Measurements from ENCODE around the gene LMO7.

LMO7 gene

GRCh38 chr13:75661443-75661842, 25.3 kb downstream of the LMO7 start:
- Histone ChIP-seq H3K9ac (ENCODE audit: low read length) (no peak overlapping the region), H3K36me3 (ENCODE audit: insufficient read depth, low read length) (peaks cover 11% of the 10 kb centered on the region; the same call in 1 of the 2 replicates), H3K4me2 (ENCODE audit: low read length) (peak overlapping the region; percentile 17; the same call in 1 of the 2 replicates), H3F3A (ENCODE audit: insufficient read depth, low read length) (no peaks in the 10 kb centered on the region), H3K4me1 (ENCODE audit: insufficient read depth, low read length, severe bottlenecking) (peaks cover 28% of the 10 kb centered on the region), H3K9me3 (ENCODE audit: low read length) (no peaks in the 10 kb centered on the region), H4K20me1 (ENCODE audit: insufficient read depth, low read length) (no peaks in the 10 kb centered on the region), H3K79me2 (ENCODE audit: insufficient read depth, low read length) (peaks cover 21% of the 10 kb centered on the region), H3K27ac (ENCODE audit: low read depth, low read length, poor library complexity, severe bottlenecking) (no peak overlapping the region), H2AFZ (ENCODE audit: low read length) (no peak overlapping the region), H3K27me3 (ENCODE audit: insufficient read depth, low read length) (no peaks in the 10 kb centered on the region), H3K4me3 (ENCODE audit: low read depth, low read length, poor library complexity, severe bottlenecking) (no peak overlapping the region), H3K9me2 (ENCODE audit: low read depth, low read length) (no peaks in the 10 kb centered on the region)
- TF ChIP-seq CTCF (IDR thresholded peaks at IDR 0.05; ENCODE audit: low read length) (no peak), EZH2 (IDR thresholded peaks at IDR 0.05; ENCODE audit: borderline replicate concordance, low read length) (no peak)

- Histone ChIP-seq H3K4me2 (ENCODE audit: low read length) (no peak overlapping the region), H3K27ac (ENCODE audit: low read depth, low read length, poor library complexity, severe bottlenecking) (no peak overlapping the region), H3K9me2 (ENCODE audit: low read depth, low read length) (no peaks in the 10 kb centered on the region), H4K20me1 (ENCODE audit: insufficient read depth, low read length) (no peaks in the 10 kb centered on the region), H3K9me3 (ENCODE audit: low read length) (no peaks in the 10 kb centered on the region), H3K36me3 (ENCODE audit: insufficient read depth, low read length) (peaks cover 2% of the 10 kb centered on the region; the same call in 1 of the 2 replicates), H3K27me3 (ENCODE audit: insufficient read depth, low read length) (no peaks in the 10 kb centered on the region), H3K9ac (ENCODE audit: low read length) (no peak overlapping the region), H3K4me1 (ENCODE audit: insufficient read depth, low read length, severe bottlenecking) (peaks cover 7% of the 10 kb centered on the region), H2AFZ (ENCODE audit: low read length) (no peak overlapping the region), H3K4me3 (ENCODE audit: low read depth, low read length, poor library complexity, severe bottlenecking) (no peak overlapping the region), H3K79me2 (ENCODE audit: insufficient read depth, low read length) (peaks cover 36% of the 10 kb centered on the region), H3F3A (ENCODE audit: insufficient read depth, low read length) (no peaks in the 10 kb centered on the region)
- TF ChIP-seq CTCF (IDR thresholded peaks at IDR 0.05; ENCODE audit: low read length) (no peak), EZH2 (IDR thresholded peaks at IDR 0.05; ENCODE audit: borderline replicate concordance, low read length) (no peak)
Measured at GRCh38 chr13:75666646-75667351, 30.7 kb downstream of the LMO7 start.

- Histone ChIP-seq H3K9ac (ENCODE audit: low read length) (no peak overlapping the region), H3K27me3 (ENCODE audit: insufficient read depth, low read length) (no peaks in the 10 kb centered on the region), H3K4me3 (ENCODE audit: low read depth, low read length, poor library complexity, severe bottlenecking) (no peak overlapping the region), H4K20me1 (ENCODE audit: insufficient read depth, low read length) (no peaks in the 10 kb centered on the region), H3K4me1 (ENCODE audit: insufficient read depth, low read length, severe bottlenecking) (peaks cover 6% of the 10 kb centered on the region), H3K27ac (ENCODE audit: low read depth, low read length, poor library complexity, severe bottlenecking) (no peak overlapping the region), H3K9me2 (ENCODE audit: low read depth, low read length) (no peaks in the 10 kb centered on the region), H3K36me3 (ENCODE audit: insufficient read depth, low read length) (peaks cover 3% of the 10 kb centered on the region; the same call in 1 of the 2 replicates), H2AFZ (ENCODE audit: low read length) (no peak overlapping the region), H3K9me3 (ENCODE audit: low read length) (no peaks in the 10 kb centered on the region), H3F3A (ENCODE audit: insufficient read depth, low read length) (no peaks in the 10 kb centered on the region), H3K79me2 (ENCODE audit: insufficient read depth, low read length) (peaks cover 22% of the 10 kb centered on the region), H3K4me2 (ENCODE audit: low read length) (no peak overlapping the region)
- TF ChIP-seq CTCF (IDR thresholded peaks at IDR 0.05; ENCODE audit: low read length): no peak
- TF ChIP-seq EZH2 (IDR thresholded peaks at IDR 0.05; ENCODE audit: borderline replicate concordance, low read length): no peak
Measured at GRCh38 chr13:75669706-75670105, 33.6 kb downstream of the LMO7 start.
